ENCODE data around the gene IDS. TPM values are rescaled to one million over a fixed set of nuclear protein-coding genes. Genes with fewer than 3 reads are reported as not detected.

IDS gene
- total and polyA plus RNA-seq, 2 of the 8 experiments (the other 6 are each of a cell fraction or from before 2014, with no cell fraction given), result 19.9 to 20.7 TPM

GRCh38 chrX:149461746-149462145, 43.4 kb downstream of the IDS start:
- no peak overlapping the region for H3K4me2 ChIP-seq (ENCODE audit: insufficient read depth in 1 of 2, low read depth in 2 of 2, low read length in 2 of 2)
- no peak overlapping the region for H4K91ac ChIP-seq (replicated peaks; ENCODE audit: insufficient read length, low read length)
- CTCF ChIA-PET (ENCODE audit: partially characterized antibody), result interaction anchor here (1.4 kb wide), 1 partner anchor 9 kb away, joined by 3 read pairs; no protein-coding TSS in a partner anchor
- no peak overlapping the region for H3K18ac ChIP-seq (ENCODE audit: extremely low read depth, low read length)
- no peak overlapping the region for H4K5ac ChIP-seq (ENCODE audit: insufficient read length, low read depth, low read length)
- peaks cover 4 to 5% of the 10 kb centered on the region in 2 experiments; a peak in 1 of 4 replicates for H3K9me3 ChIP-seq (ENCODE audit: insufficient read depth in 2 of 2, low read depth in 1 of 2, low read length in 1 of 2)
- H2BK120ac ChIP-seq (replicated peaks; ENCODE audit: low read depth, low read length), result no peak overlapping the region
- TF ChIP-seq BCL11A (IDR thresholded peaks at IDR 0.05; ENCODE audit: low read depth in 2 of 2, low read length in 2 of 2), result no peak
- no peak for TF ChIP-seq POLR2AphosphoS5 (IDR thresholded peaks at IDR 0.05; ENCODE audit: low read depth, low read length)
- TF ChIP-seq PHF8 (conservative IDR thresholded peaks at IDR 0.05; ENCODE audit: low read depth, low read length), result no peak
- TF ChIP-seq RNF2 (IDR thresholded peaks at IDR 0.05; ENCODE audit: borderline replicate concordance, low read depth, low read length, missing control alignments, poor library complexity, severe bottlenecking), result no peak
- no peak for TF ChIP-seq SIRT6 (IDR thresholded peaks at IDR 0.05; ENCODE audit: low read length)
- TF ChIP-seq SP4 (IDR thresholded peaks at IDR 0.05; ENCODE audit: low read length), result no peak
- TF ChIP-seq TAF1 (IDR thresholded peaks at IDR 0.05; ENCODE audit: low read depth, low read length), result no peak
- no peak for TF ChIP-seq POLR2A (IDR thresholded peaks at IDR 0.05; ENCODE audit: control extremely low read depth in 1 of 2, low read depth in 2 of 2, low read length in 2 of 2)
- TF ChIP-seq RAD21 (IDR thresholded peaks at IDR 0.05 in 1 of 2, conservative IDR thresholded peaks at IDR 0.05 in 1 of 2; ENCODE audit: low read depth in 2 of 2, low read length in 2 of 2), result no peak
- no peak for TF ChIP-seq SUZ12 (IDR thresholded peaks at IDR 0.05; ENCODE audit: low read length)
- TF ChIP-seq POU5F1 (IDR thresholded peaks at IDR 0.05; ENCODE audit: low read depth, low read length), result no peak
- no peak for TF ChIP-seq BRCA1 (IDR thresholded peaks at IDR 0.05; ENCODE audit: low read depth, low read length)
- TF ChIP-seq CHD1 (IDR thresholded peaks at IDR 0.05; ENCODE audit: low read depth, low read length), result no peak
- no peak for DNase-seq (ENCODE audit: low read depth in 1 of 2, low spot score in 2 of 2)
- no peak overlapping the region for H2AK5ac ChIP-seq (ENCODE audit: low read depth, low read length)
- H3K23ac ChIP-seq (ENCODE audit: insufficient read length), result no peak overlapping the region
- no peaks in the 10 kb centered on the region for H3K79me1 ChIP-seq (ENCODE audit: low read depth, low read length)
- H2BK15ac ChIP-seq (ENCODE audit: low read length), result no peak overlapping the region
- no peak overlapping the region for H3K4ac ChIP-seq (replicated peaks; ENCODE audit: insufficient read length, low read depth, low read length)
- no peak for FAIRE-seq
- H3K14ac ChIP-seq (ENCODE audit: insufficient read length), result no peak overlapping the region
- WGBS, 2 experiments (ENCODE audit: extremely low coverage in 1 of 2, insufficient coverage in 1 of 2, insufficient read length in 1 of 2, insufficient replicate concordance in 2 of 2, low coverage in 1 of 2, low lambda C conversion rate in 2 of 2, missing lambda C conversion rate in 1 of 2), result 91% methylated on average over 3 of the region's 3 CpGs; no CpG with 5 or more reads in 1 of the 2 experiments
- H2AFZ ChIP-seq (ENCODE audit: low read length), result no peak overlapping the region
- no peak overlapping the region for H3K27ac ChIP-seq (ENCODE audit: low read depth, low read length)
- no peak overlapping the region for H3K56ac ChIP-seq (replicated peaks; ENCODE audit: insufficient read length, low read depth, low read length)
- no peak overlapping the region for H2BK12ac ChIP-seq (ENCODE audit: low read depth, low read length)
- no peaks in the 10 kb centered on the region for H3K23me2 ChIP-seq (ENCODE audit: low read depth, low read length)
- POLR2A ChIA-PET (ENCODE audit: partially characterized antibody), result no interaction called here
- no peak overlapping the region for H3K9ac ChIP-seq (replicated peaks in 1 of 4; ENCODE audit: extremely low read depth in 1 of 4, low read depth in 3 of 4, low read length in 3 of 4)
- no peak overlapping the region for H3K4me3 ChIP-seq (ENCODE audit: extremely low read depth in 1 of 4, insufficient read depth in 2 of 4, low read depth in 3 of 4, low read length in 4 of 4)
- H3K79me2 ChIP-seq (ENCODE audit: control insufficient read depth in 1 of 2, insufficient read depth in 2 of 2, low read length in 2 of 2), result no peaks in the 10 kb centered on the region
- no peak overlapping the region for H4K8ac ChIP-seq (ENCODE audit: extremely low read depth, insufficient read depth, low read length)
- H3K36me3 ChIP-seq (ENCODE audit: control insufficient read depth in 2 of 4, insufficient read depth in 4 of 4, low read length in 3 of 4), result no peaks in the 10 kb centered on the region
- H3K27me3 ChIP-seq (replicated peaks in 1 of 4; ENCODE audit: control insufficient read depth in 3 of 4, extremely low read depth in 1 of 4, insufficient read depth in 3 of 4, low read length in 3 of 4), result no peaks in the 10 kb centered on the region
- no peaks in the 10 kb centered on the region for H3K4me1 ChIP-seq (replicated peaks in 1 of 4; ENCODE audit: control insufficient read depth in 3 of 4, insufficient read depth in 4 of 4, low read length in 3 of 4)
- H2BK20ac ChIP-seq (ENCODE audit: low read length), result no peak overlapping the region
- no peaks in the 10 kb centered on the region for H4K20me1 ChIP-seq (replicated peaks in 1 of 2; ENCODE audit: control insufficient read depth in 1 of 2, insufficient read depth in 2 of 2, low read length in 2 of 2)
- no peak overlapping the region for H2BK5ac ChIP-seq (ENCODE audit: low read depth, low read length)

All from H1 (cell line).